GM13977 (cell line): ENCODE data around the gene BCAR1.
"Not testable (repeated sequence)": the region's sequence is repeated elsewhere in the genome, so short reads cannot be mapped to it uniquely, and the experiment has no call there.

Source experiments
- DNase-seq: peaks from one replicate; pipeline ENCODE4 v3.0.0; 2012; ENCODE audit warnings: low spot score
- in situ Hi-C: fragments of 300-500 bp; cut with MboI; formaldehyde crosslinking; loops from one replicate; pipeline ENCODE4 v1.12.0; 2022; ENCODE audit warnings: low sequenced_read_pairs, low pct_unique_long_range_greater_than_20kb, mixed read lengths, inconsistent platforms; ENCODE audit not compliant: unreplicated experiment
- TF ChIP-seq, protein P1 (sequence below): IDR thresholded peaks from 2 replicates; pipeline ENCODE4 v1.5.1; 2012; ENCODE audit warnings: mild to moderate bottlenecking, control low read depth; ENCODE audit not compliant: insufficient read depth; ENCODE audit errors: extremely low read depth, missing control alignments

BCAR1 gene

DNA sequence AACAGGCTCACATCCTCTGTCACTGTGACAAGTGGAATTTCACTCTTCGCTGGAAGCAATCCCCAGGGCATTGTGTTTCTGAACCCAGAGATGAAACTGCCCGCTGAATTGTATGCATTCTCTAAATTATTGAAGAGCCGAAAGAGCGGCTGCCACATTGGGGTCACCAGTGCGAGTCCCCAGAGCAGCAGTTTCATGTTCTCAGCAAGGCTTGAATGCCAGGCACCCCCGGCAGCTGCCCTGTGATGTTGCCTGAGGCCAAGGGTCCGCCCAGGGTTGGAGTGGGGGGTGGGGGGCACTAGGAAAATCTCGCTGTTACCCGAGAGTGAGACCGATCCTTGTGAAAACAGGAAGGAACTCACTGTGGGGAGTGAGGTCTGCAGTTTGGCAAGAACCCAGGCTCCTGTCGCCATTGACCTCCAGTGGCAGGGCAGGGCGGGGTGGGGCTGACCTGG lies 20.7 kb upstream of the BCAR1 start:
- DNase-seq: no peak
- TF ChIP-seq, protein P1, sequence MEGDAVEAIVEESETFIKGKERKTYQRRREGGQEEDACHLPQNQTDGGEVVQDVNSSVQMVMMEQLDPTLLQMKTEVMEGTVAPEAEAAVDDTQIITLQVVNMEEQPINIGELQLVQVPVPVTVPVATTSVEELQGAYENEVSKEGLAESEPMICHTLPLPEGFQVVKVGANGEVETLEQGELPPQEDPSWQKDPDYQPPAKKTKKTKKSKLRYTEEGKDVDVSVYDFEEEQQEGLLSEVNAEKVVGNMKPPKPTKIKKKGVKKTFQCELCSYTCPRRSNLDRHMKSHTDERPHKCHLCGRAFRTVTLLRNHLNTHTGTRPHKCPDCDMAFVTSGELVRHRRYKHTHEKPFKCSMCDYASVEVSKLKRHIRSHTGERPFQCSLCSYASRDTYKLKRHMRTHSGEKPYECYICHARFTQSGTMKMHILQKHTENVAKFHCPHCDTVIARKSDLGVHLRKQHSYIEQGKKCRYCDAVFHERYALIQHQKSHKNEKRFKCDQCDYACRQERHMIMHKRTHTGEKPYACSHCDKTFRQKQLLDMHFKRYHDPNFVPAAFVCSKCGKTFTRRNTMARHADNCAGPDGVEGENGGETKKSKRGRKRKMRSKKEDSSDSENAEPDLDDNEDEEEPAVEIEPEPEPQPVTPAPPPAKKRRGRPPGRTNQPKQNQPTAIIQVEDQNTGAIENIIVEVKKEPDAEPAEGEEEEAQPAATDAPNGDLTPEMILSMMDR: no peak
- in situ Hi-C loops: no loop called here

DNA sequence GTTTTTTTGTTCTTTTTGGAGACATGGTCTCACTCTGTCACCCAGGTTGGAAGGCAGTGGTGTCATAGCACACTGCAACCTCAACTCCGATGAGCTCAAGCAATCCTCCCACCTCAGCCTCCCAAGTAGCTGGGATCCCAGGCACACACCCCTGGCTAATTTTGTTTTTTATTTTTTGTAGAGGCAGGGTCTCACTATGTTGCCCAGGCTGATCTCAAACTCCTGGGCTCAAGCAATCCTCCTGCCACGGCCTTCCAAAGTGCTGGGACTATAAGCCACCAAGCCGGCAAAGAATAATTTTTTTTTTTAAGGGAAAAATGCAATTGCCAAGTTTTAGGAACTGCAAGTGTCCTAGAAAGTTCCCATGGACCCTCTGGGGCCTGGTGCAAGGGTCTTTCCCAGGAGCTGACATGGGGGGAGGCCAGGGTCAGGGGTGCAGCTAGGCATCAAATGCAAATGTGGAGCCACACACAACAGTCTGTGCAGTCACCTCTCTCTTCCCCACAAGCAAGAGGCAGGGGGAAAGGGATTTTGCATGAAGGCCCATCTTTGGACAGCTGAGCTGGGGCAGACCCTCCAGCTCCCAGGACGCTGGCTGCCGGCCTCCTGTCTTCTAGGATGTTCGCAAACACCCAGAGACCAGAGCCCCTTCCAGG lies 20.1 kb upstream of the BCAR1 start:
- in situ Hi-C loops: no loop called here
- DNase-seq: no peak
- TF ChIP-seq, protein P1: no peak

DNA sequence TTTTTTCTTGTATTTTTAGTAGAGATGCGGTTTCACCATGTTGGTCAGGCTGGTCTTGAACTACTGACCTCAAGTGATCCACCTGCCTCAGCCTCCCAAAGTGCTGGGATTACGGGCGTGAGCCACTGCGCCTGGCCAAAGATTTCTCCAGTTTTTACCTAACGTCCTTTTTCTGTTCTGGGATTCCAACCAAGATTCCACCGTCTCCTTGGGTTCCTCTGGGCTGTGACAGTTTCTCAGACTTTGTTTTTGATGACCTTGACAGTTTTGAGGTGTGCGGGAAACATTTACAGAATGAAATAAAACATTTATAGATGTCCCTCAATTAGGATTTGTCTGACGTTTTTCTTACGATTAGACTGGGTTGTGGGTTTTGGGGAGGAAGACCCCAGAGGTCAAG lies 17.9 kb upstream of the BCAR1 start:
- in situ Hi-C loops, DNase-seq: not testable (repeated sequence)

DNA sequence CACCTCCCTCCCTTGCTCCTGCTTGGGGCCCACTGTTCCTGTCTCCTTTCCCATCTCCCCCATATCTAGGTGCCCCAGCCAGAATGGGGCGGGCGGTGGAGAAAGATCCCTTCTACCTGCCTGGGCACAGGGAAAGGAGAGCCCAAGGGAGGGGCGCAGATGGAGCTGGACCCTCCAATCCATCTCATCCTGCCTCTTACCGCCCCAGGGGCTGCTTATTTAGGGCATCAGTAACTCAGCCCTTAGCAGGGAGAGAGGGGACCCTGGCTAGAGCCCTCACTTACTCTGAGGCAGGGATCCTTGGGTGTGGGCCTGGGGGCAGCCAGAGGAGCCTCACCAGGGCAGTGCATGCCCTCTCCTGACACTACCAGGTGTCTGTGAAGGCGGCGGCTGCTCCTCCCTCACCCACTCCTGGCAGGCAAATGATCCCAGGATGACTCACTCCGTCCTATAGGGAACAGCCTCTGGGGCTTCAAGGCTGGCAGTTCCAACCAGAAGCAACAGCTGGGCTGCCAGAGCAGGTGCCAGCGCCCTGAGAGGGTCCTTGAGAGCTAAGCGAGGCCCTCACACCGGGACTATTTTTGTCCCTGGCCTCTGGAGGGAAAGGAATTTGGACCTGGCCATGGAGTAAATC lies 16.3 kb upstream of the BCAR1 start:
- in situ Hi-C loops: no loop called here
- TF ChIP-seq, protein P1: no peak

DNA sequence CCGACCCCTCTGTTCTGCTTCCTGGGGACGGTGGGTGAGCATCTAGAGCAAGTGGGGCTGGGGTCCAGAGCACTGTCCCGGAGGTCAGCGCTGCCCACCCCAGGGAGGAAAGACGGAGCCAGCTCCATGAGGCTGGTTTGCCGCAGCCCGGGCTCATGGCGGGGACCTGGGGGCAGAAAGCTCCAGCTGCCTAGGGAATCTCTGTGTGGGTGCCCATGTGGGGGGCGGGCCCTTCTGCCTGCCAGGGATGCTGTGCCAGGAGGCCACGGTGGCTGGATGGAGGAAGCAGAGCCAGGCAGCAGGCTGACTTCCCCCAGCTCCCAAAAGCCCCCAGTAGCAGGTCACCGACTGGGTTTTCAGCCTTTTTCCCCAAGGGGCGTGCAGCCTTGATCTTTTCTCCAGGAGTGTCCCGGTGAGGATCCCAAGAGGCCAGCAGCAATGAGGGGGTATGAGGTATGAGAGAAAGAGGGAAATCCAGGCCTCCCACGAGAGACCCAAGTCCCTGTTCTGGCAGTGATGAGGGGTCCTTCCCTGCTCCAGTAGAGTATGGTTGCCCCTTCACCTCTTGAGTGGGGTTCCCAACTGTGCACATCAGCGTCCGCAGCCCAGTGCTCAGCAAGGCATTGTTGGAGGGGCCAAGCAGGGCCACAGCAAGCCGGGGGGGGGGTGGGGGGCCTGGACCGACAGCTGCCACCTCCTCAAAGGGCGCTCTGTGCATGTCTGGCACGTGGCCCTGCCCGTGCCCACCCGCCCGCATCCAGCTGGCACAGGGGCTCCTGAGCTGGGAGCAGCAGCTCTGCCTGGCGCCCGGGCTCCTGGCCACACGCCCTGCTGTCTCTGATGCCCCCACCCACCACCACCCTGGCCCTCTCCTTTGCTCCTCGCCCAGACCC lies 15.6 kb upstream of the BCAR1 start:
- in situ Hi-C loops: no loop called here
- no peak for DNase-seq
- TF ChIP-seq, protein P1: no peak

More for the DNA sequence above, 16.3 kb upstream of the BCAR1 start:
- DNase-seq: peak; percentile 40

DNA sequence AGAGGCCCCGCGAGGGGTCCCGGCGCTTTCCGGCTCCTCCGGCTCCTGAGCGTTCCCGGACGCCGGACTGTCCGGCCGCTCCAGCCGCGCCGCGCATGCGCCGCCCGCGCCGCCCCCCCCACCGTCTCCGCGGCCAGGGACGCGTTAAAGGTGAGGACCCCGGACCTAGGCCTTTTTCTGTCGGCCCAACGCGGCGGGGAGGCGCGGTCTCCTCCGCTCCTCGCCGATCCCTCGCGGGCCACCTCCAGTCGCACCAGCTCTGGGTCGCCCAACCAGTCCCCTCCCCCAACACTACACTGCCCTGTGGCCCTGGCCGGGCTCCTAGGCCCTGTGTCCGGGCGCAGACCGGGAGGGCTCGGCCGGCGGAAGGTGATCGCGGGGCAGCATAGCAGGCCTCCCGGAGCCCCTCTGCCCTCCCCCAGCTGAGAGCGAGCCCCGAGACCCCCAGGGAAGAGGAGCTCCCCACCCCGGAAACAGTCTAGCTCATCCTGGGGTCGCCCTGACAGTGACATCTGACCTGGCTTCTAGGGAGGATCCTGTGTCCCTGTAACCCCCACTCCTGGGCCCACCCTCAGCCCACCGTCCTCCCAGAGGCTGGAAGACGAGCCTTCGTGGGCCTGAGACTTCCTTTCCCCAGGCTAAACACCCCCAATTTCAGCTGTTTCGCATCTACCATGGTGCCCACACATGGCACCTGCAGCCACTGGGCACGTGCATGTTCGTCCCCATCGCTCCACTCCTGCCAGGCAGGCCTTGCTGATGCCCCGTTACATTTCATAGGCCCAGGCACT lies 14.7 kb upstream of the BCAR1 start:
- in situ Hi-C loops: no loop called here
- TF ChIP-seq, protein P1: no peak
- peak; percentile 96 for DNase-seq
